Gastroesophageal sphincter (tissue), 3 donors: Measurements from ENCODE around the gene KIF27.
"Not testable (repeated sequence)": the region's sequence is repeated elsewhere in the genome, so short reads cannot be mapped to it uniquely, and the experiment has no call there.

Source experiments
- CTCF ChIP-seq, 4 experiments: fragments of 200-600 bp in 2 of 4; fragments of 450-650 bp in 2 of 4; sonication (generic) in 1 of 4; IDR thresholded peaks; one replicate each; pipeline ENCODE4 v1.5.1; 2017 to 2019; ENCODE audit warnings: antibody characterized with exemption in 4 of 4, mild to moderate bottlenecking in 2 of 4, moderate library complexity in 2 of 4
- EP300 ChIP-seq: sonication (generic); formaldehyde crosslinking; IDR thresholded peaks from one replicate; pipeline ENCODE4 v1.6.1; 2017; ENCODE audit warnings: antibody characterized with exemption, mild to moderate bottlenecking
- POLR2A ChIP-seq, 2 donors: fragments of 450-650 bp; IDR thresholded peaks; one replicate each; pipeline ENCODE4 v1.6.1; 2017; ENCODE audit warnings: antibody characterized with exemption in 2 of 2, mild to moderate bottlenecking in 2 of 2, moderate library complexity in 1 of 2
- POLR2AphosphoS5 ChIP-seq: sonication (generic); formaldehyde crosslinking; IDR thresholded peaks from one replicate; pipeline ENCODE4 v1.6.1; 2017; ENCODE audit warnings: antibody characterized with exemption

- not testable (repeated sequence) for TF ChIP-seq POLR2A (IDR thresholded peaks at IDR 0.05); CTCF (IDR thresholded peaks at IDR 0.05); POLR2AphosphoS5; EP300
These were observed 45.7 kb downstream of the KIF27 start for GRCh38 chr9:83875559-83875958.
